ENCODE measurements around the gene EIPR1.

The EIPR1 gene

GRCh38 chr2:3329491-3329890 lies 48.1 kb downstream of the EIPR1 start:
- no peak for DNase-seq (ENCODE audit: low read depth)
- H3K4me3 ChIP-seq (ENCODE audit: low read depth, low read length): no peak overlapping the region

GRCh38 chr2:3326871-3327270 lies 50.7 kb downstream of the EIPR1 start:
- DNase-seq (ENCODE audit: low read depth): no peak
- H3K4me3 ChIP-seq (ENCODE audit: low read depth, low read length): no peak overlapping the region

- DNase-seq (ENCODE audit: low read depth): no peak
- H3K4me3 ChIP-seq (ENCODE audit: low read depth, low read length): no peak overlapping the region
Observed at GRCh38 chr2:3326182-3326537, 51.5 kb downstream of the EIPR1 start.

- DNase-seq (ENCODE audit: low read depth): no peak
- H3K4me3 ChIP-seq (ENCODE audit: low read depth, low read length): no peak overlapping the region
Observed at GRCh38 chr2:3325458-3326181, 52.0 kb downstream of the EIPR1 start.

- H3K4me3 ChIP-seq (ENCODE audit: low read depth, low read length): no peak overlapping the region
Observed at GRCh38 chr2:3324404-3325281, 53.0 kb downstream of the EIPR1 start.

GRCh38 chr2:3324036-3324386 lies 53.6 kb downstream of the EIPR1 start:
- H3K4me3 ChIP-seq (ENCODE audit: low read depth, low read length): no peak overlapping the region
- DNase-seq (ENCODE audit: low read depth): no peak

More at GRCh38 chr2:3324404-3325281, 53.0 kb downstream of the EIPR1 start:
- DNase-seq (ENCODE audit: low read depth): no peak

GRCh38 chr2:3323360-3324035 lies 54.1 kb downstream of the EIPR1 start:
- DNase-seq (ENCODE audit: low read depth): no peak
- H3K4me3 ChIP-seq (ENCODE audit: low read depth, low read length): no peak overlapping the region

GRCh38 chr2:3322311-3322970 lies 55.2 kb downstream of the EIPR1 start:
- no peak overlapping the region for H3K4me3 ChIP-seq (ENCODE audit: low read depth, low read length)
- DNase-seq (ENCODE audit: low read depth): no peak

GRCh38 chr2:3321825-3322224 lies 55.8 kb downstream of the EIPR1 start:
- H3K4me3 ChIP-seq (ENCODE audit: low read depth, low read length): no peak overlapping the region
- no peak for DNase-seq (ENCODE audit: low read depth)

GRCh38 chr2:3320910-3321605 lies 56.6 kb downstream of the EIPR1 start:
- DNase-seq (ENCODE audit: low read depth): no peak
- no peak overlapping the region for H3K4me3 ChIP-seq (ENCODE audit: low read depth, low read length)

- no peak overlapping the region for H3K4me3 ChIP-seq (ENCODE audit: low read depth, low read length)
- no peak for DNase-seq (ENCODE audit: low read depth)
Observed at GRCh38 chr2:3319745-3320566, 57.7 kb downstream of the EIPR1 start.

GRCh38 chr2:3319134-3319533 lies 58.5 kb downstream of the EIPR1 start:
- no peak for DNase-seq (ENCODE audit: low read depth)

GRCh38 chr2:3317871-3318590 lies 59.6 kb downstream of the EIPR1 start:
- H3K4me3 ChIP-seq (ENCODE audit: low read depth, low read length): no peak overlapping the region
- DNase-seq (ENCODE audit: low read depth): no peak

More at GRCh38 chr2:3319134-3319533, 58.5 kb downstream of the EIPR1 start:
- no peak overlapping the region for H3K4me3 ChIP-seq (ENCODE audit: low read depth, low read length)

- DNase-seq (ENCODE audit: low read depth): no peak
- H3K4me3 ChIP-seq (ENCODE audit: low read depth, low read length): no peak overlapping the region
Observed at GRCh38 chr2:3317277-3317685, 60.3 kb downstream of the EIPR1 start.

- no peak for DNase-seq (ENCODE audit: low read depth)
- H3K4me3 ChIP-seq (ENCODE audit: low read depth, low read length): no peak overlapping the region
Observed at GRCh38 chr2:3316456-3317276, 61.0 kb downstream of the EIPR1 start.

- H3K4me3 ChIP-seq (ENCODE audit: low read depth, low read length): no peak overlapping the region
- no peak for DNase-seq (ENCODE audit: low read depth)
Observed at GRCh38 chr2:3314626-3315025, 63.0 kb downstream of the EIPR1 start.

GRCh38 chr2:3313781-3314375 lies 63.7 kb downstream of the EIPR1 start:
- H3K4me3 ChIP-seq (ENCODE audit: low read depth, low read length): no peak overlapping the region
- DNase-seq (ENCODE audit: low read depth): no peak
